GM19025 (cell line): ENCODE data around the gene CRELD1.
"Not testable (repeated sequence)": the region's sequence is repeated elsewhere in the genome, so short reads cannot be mapped to it uniquely, and the experiment has no call there.

Experiments
- ATAC-seq: cut with Tn5 transposase; IDR thresholded peaks from one replicate; pipeline ENCODE4 v1.9.1; 2021; ENCODE audit warnings: mild to moderate bottlenecking, low read depth, moderate library complexity; ENCODE audit not compliant: unreplicated experiment

CRELD1 gene, protein sequence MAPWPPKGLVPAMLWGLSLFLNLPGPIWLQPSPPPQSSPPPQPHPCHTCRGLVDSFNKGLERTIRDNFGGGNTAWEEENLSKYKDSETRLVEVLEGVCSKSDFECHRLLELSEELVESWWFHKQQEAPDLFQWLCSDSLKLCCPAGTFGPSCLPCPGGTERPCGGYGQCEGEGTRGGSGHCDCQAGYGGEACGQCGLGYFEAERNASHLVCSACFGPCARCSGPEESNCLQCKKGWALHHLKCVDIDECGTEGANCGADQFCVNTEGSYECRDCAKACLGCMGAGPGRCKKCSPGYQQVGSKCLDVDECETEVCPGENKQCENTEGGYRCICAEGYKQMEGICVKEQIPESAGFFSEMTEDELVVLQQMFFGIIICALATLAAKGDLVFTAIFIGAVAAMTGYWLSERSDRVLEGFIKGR

DNA sequence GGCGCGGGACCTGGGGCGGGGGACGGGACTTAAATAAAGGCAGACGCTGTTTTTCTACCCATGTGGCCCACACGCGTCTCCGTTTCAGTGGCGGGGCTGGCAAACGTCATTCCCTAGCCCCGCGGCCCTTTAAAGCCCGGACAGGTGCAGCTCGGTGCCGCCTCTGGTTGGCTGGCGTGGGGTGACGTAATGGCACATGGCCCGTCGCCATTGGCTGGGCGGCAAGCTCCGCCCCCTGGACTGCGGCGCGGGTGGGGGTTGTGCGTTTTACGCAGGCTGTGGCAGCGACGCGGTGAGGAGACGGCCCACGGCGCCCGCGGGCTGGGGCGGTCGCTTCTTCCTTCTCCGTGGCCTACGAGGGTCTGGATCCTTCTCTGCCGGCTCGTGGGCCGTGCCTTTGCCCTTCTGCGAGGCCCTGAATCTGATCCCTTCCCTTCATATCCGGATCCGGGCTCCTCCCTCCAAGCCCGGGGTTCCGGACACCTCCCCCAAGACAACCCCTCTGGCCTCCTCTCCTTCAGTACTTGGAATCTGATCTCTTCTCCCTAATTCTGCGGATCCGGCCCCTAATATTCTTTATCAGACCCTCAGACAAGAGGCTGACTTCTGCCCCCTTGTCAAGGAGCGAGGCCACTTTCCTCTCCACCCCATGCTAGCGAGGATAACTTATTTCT lies at the start of gene CRELD1:
CRELD1 (plus strand) TSS at position 274 of the 674 bp plus-strand sequence. CDS start 605 bp downstream, outside the sequence.
- ATAC-seq, result peak; percentile 90

DNA sequence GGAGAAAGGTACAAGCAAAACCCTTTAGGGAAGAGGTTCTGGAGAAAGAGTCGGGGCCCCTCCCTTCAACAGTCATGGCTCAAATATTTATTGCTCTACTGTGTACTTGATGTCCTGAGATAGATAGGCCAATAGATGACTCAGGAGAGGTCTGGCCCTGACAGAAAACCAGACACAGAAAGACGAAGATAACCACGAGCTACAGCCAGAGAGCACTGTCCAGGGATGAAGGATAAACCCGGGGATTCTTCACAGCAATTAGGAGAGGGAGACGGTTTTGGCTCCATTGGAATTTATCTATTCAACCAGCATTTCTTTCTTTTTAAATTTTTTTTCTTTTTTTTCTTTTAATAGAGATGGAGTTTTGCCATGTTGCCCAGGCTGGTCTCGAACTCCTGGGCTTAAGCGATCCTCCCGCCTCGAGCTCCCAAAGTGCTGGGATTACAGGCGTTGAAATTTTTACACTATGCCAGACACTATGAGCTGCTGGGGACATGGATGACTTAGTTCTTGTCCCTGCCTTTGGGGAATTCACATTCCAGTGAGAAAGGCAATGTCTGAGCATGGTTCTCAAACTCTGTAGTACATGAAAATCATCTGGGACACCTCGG lies 49.0 kb upstream of the CRELD1 start:
- ATAC-seq, result no peak

DNA sequence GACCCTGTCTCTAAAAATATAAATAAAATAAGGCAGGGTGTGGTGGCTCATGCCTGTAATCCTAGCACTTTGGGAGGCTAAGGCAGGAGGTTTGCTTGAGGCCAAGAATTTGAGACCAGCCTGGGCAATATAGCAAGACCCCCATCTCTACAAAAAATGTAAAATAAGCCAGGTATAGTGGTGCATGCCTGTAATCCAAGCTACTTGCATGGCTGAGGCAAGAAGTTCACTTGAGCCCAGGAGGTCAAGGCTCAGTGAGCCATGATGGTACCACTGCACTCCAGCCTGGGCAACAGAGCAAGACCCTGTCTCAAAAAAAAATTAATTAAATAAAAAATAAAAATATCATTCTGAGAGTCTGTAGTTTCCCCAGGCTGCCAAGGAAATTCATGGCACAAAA lies 47.3 kb upstream of the CRELD1 start:
- no peak for ATAC-seq

DNA sequence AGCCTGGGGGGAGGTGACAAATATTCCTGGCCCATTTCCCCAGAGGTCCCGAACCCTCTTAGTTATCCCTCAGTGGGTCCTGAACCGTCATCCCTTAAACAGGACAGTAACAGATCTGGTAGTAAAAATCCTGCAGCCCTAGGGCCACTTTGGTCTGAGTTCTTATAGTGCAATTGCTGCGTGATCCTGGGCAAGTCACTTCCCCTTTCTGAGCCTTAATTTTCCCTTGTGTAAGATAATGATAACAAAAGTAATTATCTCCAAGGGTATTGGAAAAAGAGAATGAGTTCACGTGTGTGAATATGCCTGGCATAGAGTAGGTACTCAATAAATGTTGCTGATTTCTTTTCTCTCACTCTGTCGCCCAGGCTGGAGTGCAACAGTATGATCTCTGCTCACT lies 46.2 kb upstream of the CRELD1 start:
- ATAC-seq, result no peak

DNA sequence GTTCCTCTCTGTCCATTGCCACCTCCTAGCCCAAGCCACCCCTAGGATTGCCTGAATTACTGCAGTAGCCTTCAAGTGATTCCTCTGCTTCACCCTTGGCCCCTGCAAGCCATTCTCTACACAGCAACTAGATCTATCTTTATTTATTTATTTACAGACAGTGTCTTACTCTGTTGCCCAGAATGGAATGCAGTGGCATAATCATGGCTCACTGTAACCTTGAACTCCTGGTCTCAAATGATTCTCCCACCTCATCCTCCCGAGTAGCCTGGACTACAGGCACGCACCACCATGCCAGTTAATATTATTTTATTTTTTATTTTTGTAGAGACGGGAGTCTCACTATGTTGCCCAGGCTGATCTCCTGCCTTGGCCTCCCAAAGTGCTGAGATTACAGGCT lies 45.1 kb upstream of the CRELD1 start:
- no peak for ATAC-seq

DNA sequence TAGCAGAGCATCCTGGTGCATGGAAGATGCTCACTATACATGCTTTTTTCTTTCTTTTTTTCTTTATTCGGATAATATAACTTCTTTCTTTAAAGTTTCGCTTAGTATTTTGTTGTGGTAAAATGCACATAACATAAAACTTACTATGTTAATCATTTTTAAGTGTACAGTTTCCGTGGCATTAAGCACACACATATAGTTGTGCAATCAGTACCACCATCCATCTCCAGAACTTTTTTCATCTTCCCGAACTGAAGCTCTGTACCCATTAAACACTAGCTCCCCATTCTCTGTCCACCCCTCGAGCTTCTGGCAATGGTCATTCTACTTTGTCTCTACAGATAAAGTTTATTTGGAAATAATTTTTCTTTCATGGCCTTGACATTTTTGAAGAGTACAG lies 44.2 kb upstream of the CRELD1 start:
- no peak for ATAC-seq

DNA sequence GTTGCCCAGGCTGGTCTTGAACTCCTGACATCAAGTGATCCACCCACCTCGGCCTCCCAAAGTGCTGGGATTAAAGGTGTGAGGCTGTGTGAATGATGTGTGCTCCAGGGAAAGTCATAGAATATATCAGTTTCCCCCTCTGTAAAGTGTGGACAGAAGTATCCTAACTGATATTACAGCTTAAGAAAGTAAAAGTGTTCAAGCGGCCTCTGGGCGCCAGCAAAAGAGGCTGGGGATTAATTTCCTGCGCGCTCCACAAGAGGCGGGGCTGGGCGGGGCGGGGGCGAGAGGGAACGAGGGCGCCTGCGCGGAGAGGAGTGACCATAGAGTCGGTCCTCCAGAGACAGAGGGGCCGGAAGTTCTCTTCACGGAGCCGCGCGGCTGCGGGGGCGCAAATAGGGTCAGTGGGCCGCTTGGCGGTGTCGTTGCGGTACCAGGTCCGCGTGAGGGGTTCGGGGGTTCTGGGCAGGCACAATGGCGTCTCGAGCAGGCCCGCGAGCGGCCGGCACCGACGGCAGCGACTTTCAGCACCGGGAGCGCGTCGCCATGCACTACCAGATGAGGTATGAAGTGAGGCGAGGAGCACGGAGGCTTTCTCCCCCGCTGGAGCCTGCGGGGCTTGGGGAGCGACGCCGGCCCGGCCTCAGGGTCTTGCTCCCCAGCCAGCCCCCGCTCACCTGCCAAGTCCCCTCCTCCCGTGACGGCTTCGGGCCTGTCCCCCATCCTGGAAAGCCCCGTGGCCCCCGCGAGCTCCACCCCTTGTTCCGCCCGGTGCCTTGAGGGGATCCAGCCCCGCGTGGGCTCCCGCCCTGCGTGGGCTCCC lies 43.2 kb upstream of the CRELD1 start, which contains the start of gene JAGN1:
JAGN1 (plus strand) TSS at position 362 of the 823 bp plus-strand sequence; CDS start at position 475, 113 bp downstream.
- ATAC-seq, result peak; percentile 58

DNA sequence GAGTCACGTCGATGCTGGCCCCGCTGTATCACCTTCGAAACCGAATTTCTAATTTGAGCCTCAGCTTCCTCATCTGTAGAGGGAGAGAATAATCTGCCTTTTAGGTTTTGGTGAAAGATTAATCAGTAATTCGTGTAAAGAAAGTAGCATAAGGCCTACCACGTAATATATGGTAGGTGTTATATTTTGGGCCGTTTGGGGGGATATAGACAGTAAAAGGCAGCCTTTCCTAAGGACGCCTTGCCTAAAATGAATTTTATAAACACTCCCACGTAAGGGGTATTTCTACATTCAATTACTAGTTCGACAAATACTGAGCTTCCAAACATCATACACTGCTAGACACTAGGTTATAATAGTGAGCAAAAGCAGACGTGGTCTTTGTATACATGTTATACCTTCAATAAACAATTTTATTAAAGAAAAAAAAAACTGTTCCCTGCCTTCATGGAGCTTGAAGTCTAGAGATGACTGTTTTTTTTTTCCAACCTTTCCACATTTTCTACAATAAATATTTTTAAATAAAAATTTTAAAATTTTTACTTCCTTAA lies 42.5 kb upstream of the CRELD1 start:
- ATAC-seq, result no peak

DNA sequence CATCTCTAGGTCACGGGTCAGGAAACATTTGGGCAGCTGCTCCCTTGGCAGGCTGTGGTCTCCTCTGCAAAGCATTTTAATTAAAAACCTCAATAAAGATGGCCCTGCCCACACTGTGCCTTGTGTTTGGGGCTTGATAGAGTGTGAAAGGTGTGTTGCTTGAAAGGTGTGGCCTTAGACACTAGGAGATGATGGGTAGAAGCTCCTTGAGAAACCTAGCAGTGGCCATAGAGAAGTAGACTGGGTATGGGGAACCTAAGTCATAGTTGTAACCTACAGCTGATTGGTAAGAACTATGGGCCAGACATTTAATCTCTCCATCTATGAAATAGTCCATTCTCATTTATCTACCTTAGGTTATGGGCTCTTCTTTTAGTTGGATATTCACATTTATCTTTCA lies 39.9 kb upstream of the CRELD1 start:
- ATAC-seq, result no peak

DNA sequence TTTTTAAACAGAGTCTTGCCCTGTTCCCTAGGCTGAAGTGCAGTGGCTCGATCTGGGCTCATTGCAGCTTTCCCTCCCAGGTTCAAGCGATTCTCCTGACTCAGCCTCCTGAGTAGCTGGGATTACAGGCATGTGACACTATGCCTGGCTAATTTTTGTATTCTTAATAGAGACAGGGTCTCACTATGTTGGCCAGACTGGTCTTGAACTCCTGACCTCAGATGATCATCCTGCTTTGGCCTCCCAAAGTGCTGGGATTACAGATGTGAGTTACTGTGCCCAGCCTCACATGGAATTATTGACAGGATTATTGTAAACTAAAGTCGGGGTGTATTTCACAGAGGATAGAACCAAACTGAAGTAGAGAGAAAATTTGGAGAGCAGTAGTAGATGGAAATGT lies 37.9 kb upstream of the CRELD1 start:
- not testable (repeated sequence) for ATAC-seq

DNA sequence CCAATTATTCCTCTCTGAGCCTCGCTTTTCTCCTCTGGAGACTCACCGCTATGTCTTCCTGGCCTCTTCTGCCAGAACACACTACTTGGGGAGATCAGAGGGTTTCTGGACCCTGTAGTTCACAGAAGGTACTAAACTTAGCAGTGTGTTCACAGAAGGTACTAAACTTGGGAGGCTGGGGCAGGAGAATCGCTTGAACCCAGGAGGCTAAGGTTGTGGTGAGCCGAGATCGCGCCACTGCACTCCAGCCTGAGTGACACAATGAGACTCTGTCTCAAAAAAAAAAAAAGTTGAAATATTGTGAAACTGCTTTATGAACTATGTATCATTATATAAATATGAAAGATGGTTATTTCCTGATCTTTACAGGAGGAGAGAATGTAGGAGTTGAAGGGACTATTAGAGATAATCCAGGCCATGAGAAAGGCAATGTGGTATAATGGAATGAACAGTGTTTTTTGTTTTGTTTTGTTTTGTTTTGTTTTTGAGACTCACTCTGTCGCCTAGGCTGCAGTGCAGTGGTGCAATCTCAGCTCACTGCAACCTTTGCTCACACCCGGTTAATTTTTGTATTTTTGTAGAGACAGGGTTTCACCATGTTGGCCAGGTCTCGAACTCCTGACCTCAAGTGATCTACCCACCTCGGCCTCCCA lies 36.8 kb upstream of the CRELD1 start:
- ATAC-seq, result not testable (repeated sequence)

DNA sequence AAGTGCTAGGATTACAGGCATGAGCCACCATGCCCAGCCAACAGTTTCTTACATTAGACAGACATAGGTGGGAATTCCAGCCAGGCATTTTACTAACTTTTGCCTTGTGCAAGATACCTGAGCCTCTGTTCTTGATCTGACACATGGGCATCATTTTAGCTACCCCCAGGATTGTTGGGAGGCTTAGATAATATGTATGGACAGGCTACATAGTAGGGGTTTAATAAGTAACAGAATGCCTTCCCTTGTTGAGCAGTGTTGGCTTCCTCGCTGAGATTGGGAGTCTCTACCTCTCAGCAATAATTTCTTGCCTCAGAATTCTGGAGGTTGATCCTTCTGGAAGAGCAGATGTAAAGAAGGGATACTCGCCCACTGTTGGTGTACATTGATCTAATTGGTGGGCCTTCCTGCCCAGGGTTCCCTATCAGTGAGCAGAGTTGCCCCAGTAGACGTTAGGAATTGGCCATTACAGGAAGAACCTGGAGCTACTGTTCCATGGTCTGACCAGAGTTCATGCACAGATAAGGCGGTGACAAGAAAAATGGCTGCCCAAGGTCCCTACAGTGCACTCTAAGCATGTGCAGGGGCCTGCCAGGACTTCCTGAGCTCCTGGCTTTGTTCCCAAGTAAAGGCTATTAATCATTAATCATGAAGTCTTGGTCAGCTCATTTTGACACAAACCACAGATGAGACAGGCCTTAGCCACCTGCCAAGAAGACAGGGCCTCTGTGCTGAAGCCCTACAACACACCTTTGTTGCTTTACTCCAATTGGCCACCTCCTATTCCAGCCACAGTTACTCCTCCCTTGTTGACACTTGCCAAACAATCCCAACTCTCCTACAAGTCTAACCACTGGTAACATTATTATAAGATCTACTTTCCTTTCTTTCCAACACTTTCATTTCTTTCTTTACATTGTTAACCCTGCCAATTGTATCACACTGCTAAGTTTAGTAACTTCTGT lies 35.9 kb upstream of the CRELD1 start:
- ATAC-seq, result no peak

DNA sequence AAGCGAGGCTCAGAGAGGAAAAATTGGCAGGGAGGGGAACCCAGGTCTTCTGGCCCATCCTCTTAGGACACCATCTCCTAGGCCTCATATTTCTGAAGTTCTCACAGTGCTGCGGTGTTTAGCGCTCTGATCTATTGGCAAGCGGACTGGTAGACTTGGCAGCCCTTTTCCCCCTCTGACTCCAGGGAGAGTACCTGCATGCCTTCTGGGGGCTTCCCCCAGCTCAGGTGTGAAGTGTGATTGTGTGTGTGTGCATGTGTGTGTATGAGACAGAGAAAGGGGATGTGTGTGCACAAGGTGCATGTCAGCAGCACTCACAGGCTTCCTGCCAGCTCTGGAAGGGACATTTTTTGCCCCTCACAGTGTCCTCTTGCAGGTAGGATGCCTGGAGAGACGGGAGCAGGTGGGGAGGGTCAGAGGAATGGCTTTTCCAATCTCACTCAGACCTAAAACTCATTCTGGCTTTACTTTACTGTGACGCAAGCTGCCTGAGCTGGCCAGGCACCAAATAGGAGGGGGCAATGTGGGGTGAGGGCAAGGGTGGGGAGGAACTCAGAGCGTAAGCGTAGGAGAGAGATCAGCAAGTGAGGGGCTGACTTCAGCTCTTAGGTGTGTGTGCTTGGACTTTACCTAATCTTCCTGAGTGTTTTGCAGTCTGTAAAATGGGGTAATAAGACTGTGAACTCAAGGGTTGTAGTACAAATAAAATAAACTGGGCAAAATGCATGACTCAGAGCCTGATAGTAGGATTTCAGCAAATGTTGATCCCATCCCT lies 35.0 kb upstream of the CRELD1 start:
- ATAC-seq, result no peak

DNA sequence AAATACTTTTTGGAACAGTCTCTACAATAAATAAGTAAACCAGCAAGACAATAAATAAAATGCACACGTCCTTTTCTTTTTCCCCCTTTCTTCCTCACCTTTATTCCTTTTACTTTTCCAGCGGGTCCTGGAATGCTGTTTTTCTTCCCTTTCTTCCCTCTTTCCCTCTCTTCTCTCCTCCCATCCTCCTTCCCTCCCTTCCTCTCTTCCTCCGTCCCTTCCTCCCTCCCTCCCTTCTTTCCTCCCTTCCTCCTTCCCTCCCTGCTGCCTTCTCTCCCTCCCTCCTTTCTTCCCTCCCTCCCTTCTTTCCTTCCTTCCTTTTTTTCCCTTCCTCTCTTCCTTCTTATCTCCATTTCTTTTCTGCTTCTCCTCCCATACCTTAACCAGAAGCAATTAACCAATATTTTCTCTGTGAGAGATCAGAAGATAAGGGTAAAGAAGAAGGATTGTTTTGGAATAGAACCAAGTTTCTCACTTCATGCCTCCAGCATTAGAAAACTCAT lies 34.3 kb upstream of the CRELD1 start:
- no peak for ATAC-seq

DNA sequence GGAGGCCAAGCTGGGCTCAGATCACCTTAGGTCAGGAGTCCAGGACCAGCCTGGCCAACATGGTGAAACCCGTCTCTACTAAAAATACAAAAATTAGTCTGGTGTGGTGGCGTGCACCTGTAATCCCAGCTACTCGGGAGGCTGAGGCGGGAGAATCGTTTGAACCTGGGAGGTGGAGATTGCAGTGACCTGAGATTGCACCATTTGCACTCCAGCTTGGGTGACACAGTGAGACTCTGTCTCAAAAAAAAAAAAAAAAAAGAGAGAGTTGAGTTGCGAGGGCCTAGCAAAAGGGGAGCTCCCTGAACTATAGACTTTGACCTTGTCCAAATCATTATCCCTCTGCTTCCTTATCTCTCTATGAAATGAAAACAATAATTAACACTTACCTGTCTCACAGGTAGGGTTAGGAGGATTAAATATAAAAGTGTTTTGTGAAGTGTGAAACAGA lies 32.6 kb upstream of the CRELD1 start:
- ATAC-seq, result not testable (repeated sequence)

DNA sequence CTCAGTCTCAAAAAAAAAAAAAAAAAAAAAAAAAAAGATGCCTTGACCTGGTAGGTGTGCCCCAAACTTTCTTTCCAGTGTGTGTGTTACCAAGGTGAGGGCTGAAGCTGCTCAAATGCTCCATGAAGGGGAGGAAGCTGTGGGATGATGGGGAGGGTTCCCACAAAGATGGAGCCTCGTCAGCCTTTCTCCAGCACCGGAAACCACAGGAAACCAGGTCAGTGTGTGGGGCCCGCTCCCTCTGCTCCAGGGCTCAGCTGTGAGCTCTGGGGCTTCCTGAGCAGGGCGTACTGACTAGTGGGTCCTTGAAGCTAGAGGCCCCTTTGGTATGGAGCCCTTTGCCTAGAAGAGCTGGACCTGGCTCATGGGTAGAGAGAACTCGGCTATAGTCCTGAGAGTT lies 31.7 kb upstream of the CRELD1 start:
- ATAC-seq, result no peak

DNA sequence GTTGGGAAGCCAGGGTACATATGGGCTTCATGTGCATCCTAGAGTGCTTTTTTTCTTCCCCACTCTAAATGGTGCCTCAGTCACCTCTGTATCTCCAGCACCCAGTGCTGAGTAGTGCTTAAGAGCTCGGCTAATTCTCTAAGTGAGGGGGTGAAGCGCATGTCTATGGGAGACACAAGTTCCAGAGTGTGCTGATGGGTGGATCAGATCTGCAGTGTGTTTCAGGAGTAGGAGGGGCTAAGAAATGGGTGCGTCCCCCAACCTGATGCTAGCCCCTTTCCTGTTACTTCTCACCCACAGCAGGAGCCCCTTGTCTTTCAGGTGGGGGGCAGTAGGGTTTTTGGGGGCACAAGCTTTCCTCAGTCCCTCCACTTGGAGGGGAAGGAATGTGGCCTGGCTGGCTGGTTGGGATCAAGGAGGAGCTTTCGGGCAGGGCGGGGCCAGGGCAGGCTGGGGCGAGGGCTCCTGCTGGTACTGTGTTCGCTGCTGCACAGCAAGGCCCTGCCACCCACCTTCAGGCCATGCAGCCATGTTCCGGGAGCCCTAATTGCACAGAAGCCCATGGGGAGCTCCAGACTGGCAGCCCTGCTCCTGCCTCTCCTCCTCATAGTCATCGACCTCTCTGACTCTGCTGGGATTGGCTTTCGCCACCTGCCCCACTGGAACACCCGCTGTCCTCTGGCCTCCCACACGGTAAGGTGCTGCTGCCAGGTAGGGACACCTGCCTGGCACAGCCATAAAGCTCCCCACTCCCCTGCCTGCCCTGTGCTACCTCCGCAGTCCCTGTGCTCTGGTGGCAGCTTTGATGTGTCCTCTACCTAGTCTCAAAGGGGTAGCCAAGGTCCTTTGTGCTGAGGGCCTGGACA lies 31.0 kb upstream of the CRELD1 start, which contains the start of gene IL17RE:
IL17RE (plus strand) TSS at position 477 of the 866 bp plus-strand sequence; CDS start at position 562, 85 bp downstream.
- no peak for ATAC-seq
